HG02798 (cell line): ENCODE data around the gene PLPPR5.
"Not testable (repeated sequence)": the region's sequence is repeated elsewhere in the genome, so short reads cannot be mapped to it uniquely, and the experiment has no call there.

Experiments
- ATAC-seq: cut with Tn5 transposase; IDR thresholded peaks from one replicate; pipeline ENCODE4 v1.9.1; 2021; ENCODE audit warnings: mild to moderate bottlenecking; ENCODE audit not compliant: unreplicated experiment, poor library complexity

Gene PLPPR5

GRCh38 chr1:98920441-98921110 is 84.1 kb downstream of the PLPPR5 start:
- ATAC-seq = no peak

GRCh38 chr1:98919652-98920051 is 85.0 kb downstream of the PLPPR5 start:
- ATAC-seq = no peak

GRCh38 chr1:98919211-98919610 is 85.5 kb downstream of the PLPPR5 start:
- no peak for ATAC-seq

- no peak for ATAC-seq
Observed at GRCh38 chr1:98914547-98914946, 90.1 kb downstream of the PLPPR5 start.

GRCh38 chr1:98910827-98911226 is 93.8 kb downstream of the PLPPR5 start:
- no peak for ATAC-seq

- no peak for ATAC-seq
Observed at GRCh38 chr1:98908980-98909379, 95.7 kb downstream of the PLPPR5 start.

GRCh38 chr1:98906809-98907208 is 97.9 kb downstream of the PLPPR5 start:
- no peak for ATAC-seq

GRCh38 chr1:98906361-98906760 is 98.3 kb downstream of the PLPPR5 start:
- no peak for ATAC-seq

GRCh38 chr1:98904684-98905083 is 100.0 kb downstream of the PLPPR5 start:
- ATAC-seq = no peak

- no peak for ATAC-seq
Observed at GRCh38 chr1:98903726-98904125, 100.9 kb downstream of the PLPPR5 start.

GRCh38 chr1:98903261-98903660 is 101.4 kb downstream of the PLPPR5 start:
- no peak for ATAC-seq

- ATAC-seq = no peak
Observed at GRCh38 chr1:98898940-98899339, 105.7 kb downstream of the PLPPR5 start.

- ATAC-seq = no peak
Observed at GRCh38 chr1:98897479-98897878, 107.2 kb downstream of the PLPPR5 start.

- no peak for ATAC-seq
Observed at GRCh38 chr1:98896711-98897445, 107.8 kb downstream of the PLPPR5 start.

GRCh38 chr1:98893371-98893770 is 111.3 kb downstream of the PLPPR5 start:
- no peak for ATAC-seq

GRCh38 chr1:98888869-98889268 is 115.8 kb downstream of the PLPPR5 start:
- no peak for ATAC-seq

- ATAC-seq = no peak
Observed at GRCh38 chr1:98887507-98887906, 117.2 kb downstream of the PLPPR5 start.

GRCh38 chr1:98884864-98885263 is 119.8 kb downstream of the PLPPR5 start:
- no peak for ATAC-seq

- ATAC-seq = no peak
Observed at GRCh38 chr1:98881901-98882300, 122.8 kb downstream of the PLPPR5 start.

GRCh38 chr1:98881234-98881633 is 123.4 kb downstream of the PLPPR5 start:
- not testable (repeated sequence) for ATAC-seq

- ATAC-seq = no peak
Observed at GRCh38 chr1:98874828-98875227, 129.8 kb downstream of the PLPPR5 start.
